ENCODE results near the gene CTSF. TPM values are rescaled to one million over a fixed set of nuclear protein-coding genes. Genes with fewer than 3 reads are reported as not detected.

The CTSF gene
- total RNA-seq, 1 experiment from 2014 or later: 0.98 TPM

DNA sequence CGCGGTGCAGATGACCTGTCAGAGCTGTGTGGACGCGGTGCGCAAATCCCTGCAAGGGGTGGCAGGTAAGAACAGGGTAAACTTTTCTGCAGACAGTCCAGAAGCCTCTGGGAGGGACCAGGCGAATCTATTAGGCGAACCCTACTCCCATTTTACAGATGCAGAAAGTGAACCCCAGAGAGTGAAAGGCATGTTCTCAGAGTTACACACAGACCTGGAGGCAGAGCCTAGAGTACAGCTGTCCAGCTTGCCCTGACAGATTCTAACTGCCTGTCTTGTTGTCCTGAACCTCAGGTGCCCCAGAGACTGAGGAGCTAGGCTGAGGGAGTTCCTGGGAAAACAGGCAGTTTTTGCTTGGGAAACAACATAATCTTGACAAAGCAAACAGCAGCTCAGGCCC lies 25.2 kb upstream of the CTSF start:
- no CpG with 5 or more reads among the region's 7 CpGs for WGBS (ENCODE audit: extremely low coverage, insufficient read length, low lambda C conversion rate)
- Histone ChIP-seq H2BK120ac (ENCODE audit: low read depth, low read length, poor library complexity, severe bottlenecking) (no peak overlapping the region), H2AK5ac (ENCODE audit: insufficient read length, low read length) (no peak overlapping the region), H3K4me1 (ENCODE audit: insufficient read depth, low read length) (no peaks in the 10 kb centered on the region; the same call in 1 of the 2 replicates), H3K14ac (ENCODE audit: insufficient read depth, low read length) (no peak overlapping the region), H3K18ac (ENCODE audit: insufficient read length, low read depth, low read length) (no peak overlapping the region), H3K23ac (ENCODE audit: insufficient read length, low read depth, low read length) (no peak overlapping the region), H3K27me3 (ENCODE audit: insufficient read depth, low read length) (no peaks in the 10 kb centered on the region), H2BK5ac (ENCODE audit: insufficient read length, low read length) (no peak overlapping the region), H4K91ac (ENCODE audit: insufficient read length, low read depth, low read length) (no peak overlapping the region), H3K9ac (ENCODE audit: extremely low read depth, insufficient read length, low read length) (peak overlapping the region; percentile 35), H4K5ac (ENCODE audit: insufficient read length, low read depth, low read length) (no peak overlapping the region), H2BK20ac (ENCODE audit: low read depth, low read length, poor library complexity, severe bottlenecking) (no peak overlapping the region), H3K9me3 (ENCODE audit: control insufficient read depth, low read depth, low read length) (no peaks in the 10 kb centered on the region), H4K20me1 (ENCODE audit: control insufficient read depth, insufficient read depth, insufficient read length) (no peaks in the 10 kb centered on the region), H3K79me2 (ENCODE audit: insufficient read depth, low read length) (no peaks in the 10 kb centered on the region), H3K56ac (ENCODE audit: insufficient read length, low read depth, low read length) (no peak overlapping the region), H3K4ac (ENCODE audit: low read depth, low read length) (no peak overlapping the region), H3K23me2 (ENCODE audit: insufficient read length, low read depth, low read length, poor library complexity, severe bottlenecking) (peaks cover 10% of the 10 kb centered on the region), H2AFZ (ENCODE audit: low read length) (no peak overlapping the region), H3K27ac (ENCODE audit: insufficient read length, low read depth, low read length) (no peak overlapping the region), H2BK12ac (ENCODE audit: insufficient read length, low read depth, low read length) (no peak overlapping the region), H4K8ac (replicated peaks; ENCODE audit: insufficient read length, low read depth, low read length) (no peak overlapping the region), H2BK15ac (ENCODE audit: low read depth, low read length) (no peak overlapping the region), H3K4me2 (ENCODE audit: insufficient read depth, insufficient read length, low read length) (peak overlapping the region; percentile 73), H3T11ph (ENCODE audit: low read length) (no peak overlapping the region), H3K79me1 (ENCODE audit: insufficient read depth, low read depth, low read length, poor library complexity, severe bottlenecking) (peaks cover 3% of the 10 kb centered on the region)
- Mint-ChIP-seq H3K27me3 (ENCODE audit: low read depth) (peaks cover 25% of the 10 kb centered on the region), H3K36me3 (ENCODE audit: insufficient read depth in 1 of 3, low read depth in 3 of 3) (peaks cover 2 to 25% (median 22%) of the 10 kb centered on the region in 3 experiments; a peak in 6 of 7 replicates), H3K4me3 (peak overlapping the region; percentile 97 to 98), H3K27ac (peak overlapping the region in 2 of 3 experiments; percentile 99; a peak in 2 of 7 replicates), H3K9me3 (peaks cover 17 to 27% of the 10 kb centered on the region in 2 experiments), H3K4me1 (peaks cover 15 to 17% of the 10 kb centered on the region in 2 experiments)
- TF ChIP-seq, protein P1, sequence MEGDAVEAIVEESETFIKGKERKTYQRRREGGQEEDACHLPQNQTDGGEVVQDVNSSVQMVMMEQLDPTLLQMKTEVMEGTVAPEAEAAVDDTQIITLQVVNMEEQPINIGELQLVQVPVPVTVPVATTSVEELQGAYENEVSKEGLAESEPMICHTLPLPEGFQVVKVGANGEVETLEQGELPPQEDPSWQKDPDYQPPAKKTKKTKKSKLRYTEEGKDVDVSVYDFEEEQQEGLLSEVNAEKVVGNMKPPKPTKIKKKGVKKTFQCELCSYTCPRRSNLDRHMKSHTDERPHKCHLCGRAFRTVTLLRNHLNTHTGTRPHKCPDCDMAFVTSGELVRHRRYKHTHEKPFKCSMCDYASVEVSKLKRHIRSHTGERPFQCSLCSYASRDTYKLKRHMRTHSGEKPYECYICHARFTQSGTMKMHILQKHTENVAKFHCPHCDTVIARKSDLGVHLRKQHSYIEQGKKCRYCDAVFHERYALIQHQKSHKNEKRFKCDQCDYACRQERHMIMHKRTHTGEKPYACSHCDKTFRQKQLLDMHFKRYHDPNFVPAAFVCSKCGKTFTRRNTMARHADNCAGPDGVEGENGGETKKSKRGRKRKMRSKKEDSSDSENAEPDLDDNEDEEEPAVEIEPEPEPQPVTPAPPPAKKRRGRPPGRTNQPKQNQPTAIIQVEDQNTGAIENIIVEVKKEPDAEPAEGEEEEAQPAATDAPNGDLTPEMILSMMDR (conservative IDR thresholded peaks at IDR 0.05): no peak
- DNase-seq: no peak
